Measurements from ENCODE around the gene KDM4C.

Gene KDM4C

GRCh38 chr9:6922124-6922676 lies 164.4 kb downstream of the KDM4C start:
- H3K4me3 ChIP-seq (ENCODE audit: control insufficient read depth, low read depth, low read length): no peak overlapping the region
- DNase-seq (ENCODE audit: low read depth): no peak
- TF ChIP-seq, protein P1, sequence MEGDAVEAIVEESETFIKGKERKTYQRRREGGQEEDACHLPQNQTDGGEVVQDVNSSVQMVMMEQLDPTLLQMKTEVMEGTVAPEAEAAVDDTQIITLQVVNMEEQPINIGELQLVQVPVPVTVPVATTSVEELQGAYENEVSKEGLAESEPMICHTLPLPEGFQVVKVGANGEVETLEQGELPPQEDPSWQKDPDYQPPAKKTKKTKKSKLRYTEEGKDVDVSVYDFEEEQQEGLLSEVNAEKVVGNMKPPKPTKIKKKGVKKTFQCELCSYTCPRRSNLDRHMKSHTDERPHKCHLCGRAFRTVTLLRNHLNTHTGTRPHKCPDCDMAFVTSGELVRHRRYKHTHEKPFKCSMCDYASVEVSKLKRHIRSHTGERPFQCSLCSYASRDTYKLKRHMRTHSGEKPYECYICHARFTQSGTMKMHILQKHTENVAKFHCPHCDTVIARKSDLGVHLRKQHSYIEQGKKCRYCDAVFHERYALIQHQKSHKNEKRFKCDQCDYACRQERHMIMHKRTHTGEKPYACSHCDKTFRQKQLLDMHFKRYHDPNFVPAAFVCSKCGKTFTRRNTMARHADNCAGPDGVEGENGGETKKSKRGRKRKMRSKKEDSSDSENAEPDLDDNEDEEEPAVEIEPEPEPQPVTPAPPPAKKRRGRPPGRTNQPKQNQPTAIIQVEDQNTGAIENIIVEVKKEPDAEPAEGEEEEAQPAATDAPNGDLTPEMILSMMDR (conservative IDR thresholded peaks at IDR 0.05; ENCODE audit: control insufficient read depth, insufficient read depth, low read depth, low read length): no peak

GRCh38 chr9:6922680-6923079 lies 164.9 kb downstream of the KDM4C start:
- H3K4me3 ChIP-seq (ENCODE audit: control insufficient read depth, low read depth, low read length): no peak overlapping the region
- no peak for DNase-seq (ENCODE audit: low read depth)
- TF ChIP-seq, protein P1 (conservative IDR thresholded peaks at IDR 0.05; ENCODE audit: control insufficient read depth, insufficient read depth, low read depth, low read length): no peak

DNA sequence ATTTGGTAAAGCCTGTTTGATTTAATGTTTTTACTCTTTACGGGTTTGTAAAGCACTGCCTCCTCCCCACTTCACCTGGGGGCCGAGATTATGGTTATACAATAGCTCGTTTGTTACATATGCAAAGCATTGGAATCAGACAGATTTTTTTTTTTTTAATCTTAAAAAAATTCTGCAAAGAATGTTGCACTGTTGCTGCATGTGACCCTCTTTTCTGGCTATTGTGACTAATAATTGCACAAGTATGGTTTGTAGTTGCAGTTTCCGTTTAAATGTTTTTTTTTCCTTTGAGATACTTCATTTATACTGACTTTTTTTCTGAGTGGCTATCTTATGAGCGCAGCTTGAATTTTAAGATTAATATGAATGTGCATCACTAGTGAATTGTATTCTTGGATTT lies 165.3 kb downstream of the KDM4C start:
- no peak for DNase-seq (ENCODE audit: low read depth)
- no peak overlapping the region for H3K4me3 ChIP-seq (ENCODE audit: control insufficient read depth, low read depth, low read length)
- TF ChIP-seq, protein P1 (conservative IDR thresholded peaks at IDR 0.05; ENCODE audit: control insufficient read depth, insufficient read depth, low read depth, low read length): no peak

DNA sequence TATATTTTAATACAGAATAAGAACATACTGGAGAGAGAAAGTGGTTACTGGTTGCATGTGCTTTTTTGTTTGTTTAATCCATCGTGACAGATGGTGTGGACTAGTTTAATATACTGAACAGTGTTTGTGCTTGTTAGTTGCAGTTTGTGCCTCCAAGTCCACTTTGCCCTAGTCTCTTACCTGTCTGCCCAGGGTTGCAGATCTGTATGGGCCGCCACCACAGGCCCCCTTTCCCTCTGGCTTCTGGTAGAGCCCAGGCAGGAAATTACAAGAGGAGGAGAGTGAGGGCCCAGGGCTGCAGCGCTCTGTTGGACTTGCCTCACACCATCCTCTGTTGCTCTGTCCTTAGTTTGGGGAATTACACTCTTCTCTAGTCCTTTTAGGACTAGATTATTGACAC lies 166.4 kb downstream of the KDM4C start:
- no peak overlapping the region for H3K4me3 ChIP-seq (ENCODE audit: control insufficient read depth, low read depth, low read length)
- TF ChIP-seq, protein P1 (conservative IDR thresholded peaks at IDR 0.05; ENCODE audit: control insufficient read depth, insufficient read depth, low read depth, low read length): no peak
- DNase-seq (ENCODE audit: low read depth): no peak

DNA sequence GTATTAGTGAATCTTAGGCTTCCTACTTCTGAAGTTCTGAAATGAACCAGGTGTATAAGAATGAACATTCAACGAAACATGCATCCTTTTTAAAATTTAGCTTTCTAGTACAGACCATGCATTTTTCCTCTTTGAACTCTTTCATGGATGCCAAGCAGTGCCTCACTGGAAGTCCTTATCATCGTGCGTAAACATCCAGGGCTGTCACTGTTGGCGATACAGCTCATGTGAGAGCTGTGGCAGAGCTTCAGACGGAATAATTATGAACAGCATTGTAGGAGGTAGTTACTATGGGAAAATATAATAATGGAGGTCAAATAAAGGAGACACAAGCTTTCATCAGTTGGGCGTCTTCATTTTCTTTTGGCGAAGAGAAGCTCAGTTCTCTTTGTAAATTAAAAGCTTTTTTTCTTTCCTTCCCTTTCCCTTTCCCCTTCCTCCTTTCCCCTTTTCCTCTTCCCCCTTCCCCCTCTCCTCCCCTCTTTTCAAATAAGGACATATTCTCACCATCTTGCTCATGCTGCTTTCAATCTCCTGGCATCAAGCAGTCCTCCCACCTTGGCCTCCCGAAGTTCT lies 167.3 kb downstream of the KDM4C start:
- TF ChIP-seq, protein P1 (conservative IDR thresholded peaks at IDR 0.05; ENCODE audit: control insufficient read depth, insufficient read depth, low read depth, low read length): no peak
- no peak for DNase-seq (ENCODE audit: low read depth)

DNA sequence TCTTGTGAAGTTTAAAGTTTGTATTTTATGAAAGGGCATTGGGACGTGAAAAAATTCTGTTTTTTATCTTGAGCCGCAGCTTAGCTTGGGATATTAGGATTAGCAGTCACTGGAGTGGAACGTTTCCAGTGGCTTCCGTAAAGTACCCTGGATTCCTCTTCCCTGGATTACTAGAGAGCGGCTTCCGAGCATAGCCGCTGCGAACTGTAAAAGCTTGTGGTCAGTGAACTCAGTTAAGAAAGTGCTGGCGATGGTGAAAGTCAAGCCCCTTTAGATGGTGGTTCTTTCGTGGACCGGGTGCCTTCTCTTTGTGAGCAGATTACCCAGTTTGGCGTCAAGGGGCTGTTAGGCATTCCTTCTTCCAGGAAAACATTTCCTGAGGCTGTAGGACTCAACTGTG lies 168.1 kb downstream of the KDM4C start:
- H3K4me3 ChIP-seq (ENCODE audit: control insufficient read depth, low read depth, low read length): no peak overlapping the region
- DNase-seq (ENCODE audit: low read depth): no peak
- TF ChIP-seq, protein P1 (conservative IDR thresholded peaks at IDR 0.05; ENCODE audit: control insufficient read depth, insufficient read depth, low read depth, low read length): no peak

More for the DNA sequence above, 167.3 kb downstream of the KDM4C start:
- no peak overlapping the region for H3K4me3 ChIP-seq (ENCODE audit: control insufficient read depth, low read depth, low read length)

Data from fibroblast of mammary gland (primary cell).